Uterus (tissue), 2 donors: ENCODE measurements around the gene ZNF680.

Source experiments
- POLR2A ChIP-seq, 2 donors: fragments of 450-650 bp; IDR thresholded peaks; one replicate each; pipeline ENCODE4 v1.6.1; 2016; ENCODE audit warnings: antibody characterized with exemption in 2 of 2, mild to moderate bottlenecking in 1 of 2, moderate library complexity in 1 of 2
- TF ChIP-seq, protein P1 (sequence below), 4 experiments: fragments of 200-600 bp in 2 of 4; fragments of 450-650 bp in 2 of 4; sonication (generic) in 2 of 4; IDR thresholded peaks; one replicate each; pipeline ENCODE4 v1.5.1; 2016 to 2019; ENCODE audit warnings: antibody characterized with exemption in 4 of 4, mild to moderate bottlenecking in 2 of 4, moderate library complexity in 1 of 4

DNA sequence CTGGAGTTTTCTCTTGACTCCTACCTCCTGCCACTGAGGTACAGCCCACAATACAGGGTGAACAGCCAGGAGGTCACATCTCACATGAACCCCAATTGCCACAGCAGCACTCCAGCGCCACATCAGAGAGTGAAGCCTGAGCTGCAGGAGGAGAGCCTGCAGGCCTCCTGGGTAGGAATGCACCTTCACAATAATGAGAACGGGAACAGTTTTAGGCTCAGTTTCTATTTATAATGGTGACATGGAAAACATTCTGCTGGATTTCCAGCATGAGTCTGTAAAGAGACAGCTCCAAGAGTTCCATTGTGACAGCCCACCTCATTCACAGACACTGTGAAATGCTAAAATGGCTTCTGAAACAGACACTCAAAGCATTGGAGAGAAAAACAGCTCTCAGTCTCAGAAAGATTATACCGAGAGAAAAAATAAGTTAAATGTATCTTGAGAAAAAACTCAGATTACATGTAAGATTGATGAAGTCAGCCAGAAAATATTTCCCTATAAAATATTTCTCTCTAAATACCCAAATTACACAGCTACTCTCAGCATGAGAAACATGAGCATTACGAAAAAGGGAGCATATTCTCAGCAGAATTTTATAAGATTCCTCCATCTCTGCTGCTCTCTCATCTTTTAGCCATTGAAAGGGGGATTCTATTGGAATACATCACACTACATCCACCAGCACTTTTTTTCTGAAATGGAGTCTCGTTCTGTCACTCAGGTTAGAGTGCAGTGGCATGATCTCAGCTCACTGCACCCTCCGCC lies 11.3 kb downstream of the ZNF680 start:
- no peak for TF ChIP-seq POLR2A (IDR thresholded peaks at IDR 0.05)
- TF ChIP-seq, protein P1, sequence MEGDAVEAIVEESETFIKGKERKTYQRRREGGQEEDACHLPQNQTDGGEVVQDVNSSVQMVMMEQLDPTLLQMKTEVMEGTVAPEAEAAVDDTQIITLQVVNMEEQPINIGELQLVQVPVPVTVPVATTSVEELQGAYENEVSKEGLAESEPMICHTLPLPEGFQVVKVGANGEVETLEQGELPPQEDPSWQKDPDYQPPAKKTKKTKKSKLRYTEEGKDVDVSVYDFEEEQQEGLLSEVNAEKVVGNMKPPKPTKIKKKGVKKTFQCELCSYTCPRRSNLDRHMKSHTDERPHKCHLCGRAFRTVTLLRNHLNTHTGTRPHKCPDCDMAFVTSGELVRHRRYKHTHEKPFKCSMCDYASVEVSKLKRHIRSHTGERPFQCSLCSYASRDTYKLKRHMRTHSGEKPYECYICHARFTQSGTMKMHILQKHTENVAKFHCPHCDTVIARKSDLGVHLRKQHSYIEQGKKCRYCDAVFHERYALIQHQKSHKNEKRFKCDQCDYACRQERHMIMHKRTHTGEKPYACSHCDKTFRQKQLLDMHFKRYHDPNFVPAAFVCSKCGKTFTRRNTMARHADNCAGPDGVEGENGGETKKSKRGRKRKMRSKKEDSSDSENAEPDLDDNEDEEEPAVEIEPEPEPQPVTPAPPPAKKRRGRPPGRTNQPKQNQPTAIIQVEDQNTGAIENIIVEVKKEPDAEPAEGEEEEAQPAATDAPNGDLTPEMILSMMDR (IDR thresholded peaks at IDR 0.05) = no peak
